Measurements from ENCODE around the gene SERHL2. TPM values are rescaled to one million over a fixed set of nuclear protein-coding genes. Genes with fewer than 3 reads are reported as not detected.
"Not testable (repeated sequence)": the region's sequence is repeated elsewhere in the genome, so short reads cannot be mapped to it uniquely, and the experiment has no call there.

The SERHL2 gene
- total RNA-seq, 1 experiment from 2014 or later: 2.5 TPM

DNA sequence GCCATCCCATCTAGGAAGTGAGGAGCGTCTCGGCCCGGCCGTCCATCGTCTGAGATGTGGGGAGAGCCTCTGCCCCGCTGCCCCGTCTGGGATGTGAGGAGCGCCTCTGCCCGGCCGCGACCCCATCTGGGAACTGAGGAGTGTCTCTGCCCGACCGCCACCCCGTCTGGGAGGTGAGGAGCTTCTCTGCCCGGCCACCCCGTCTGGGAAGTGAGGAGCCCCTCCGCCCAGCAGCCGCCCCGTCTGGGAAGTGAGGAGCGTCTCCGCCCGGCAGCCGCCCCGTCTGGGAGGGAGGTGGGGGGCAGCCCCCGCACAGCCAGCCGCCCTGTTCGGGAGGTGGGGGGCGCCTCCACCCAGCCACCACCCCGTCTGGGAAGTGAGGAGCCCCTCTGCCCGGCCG lies 53.9 kb downstream of the SERHL2 start:
- not testable (repeated sequence) for DNase-seq (ENCODE audit: low read depth)

DNA sequence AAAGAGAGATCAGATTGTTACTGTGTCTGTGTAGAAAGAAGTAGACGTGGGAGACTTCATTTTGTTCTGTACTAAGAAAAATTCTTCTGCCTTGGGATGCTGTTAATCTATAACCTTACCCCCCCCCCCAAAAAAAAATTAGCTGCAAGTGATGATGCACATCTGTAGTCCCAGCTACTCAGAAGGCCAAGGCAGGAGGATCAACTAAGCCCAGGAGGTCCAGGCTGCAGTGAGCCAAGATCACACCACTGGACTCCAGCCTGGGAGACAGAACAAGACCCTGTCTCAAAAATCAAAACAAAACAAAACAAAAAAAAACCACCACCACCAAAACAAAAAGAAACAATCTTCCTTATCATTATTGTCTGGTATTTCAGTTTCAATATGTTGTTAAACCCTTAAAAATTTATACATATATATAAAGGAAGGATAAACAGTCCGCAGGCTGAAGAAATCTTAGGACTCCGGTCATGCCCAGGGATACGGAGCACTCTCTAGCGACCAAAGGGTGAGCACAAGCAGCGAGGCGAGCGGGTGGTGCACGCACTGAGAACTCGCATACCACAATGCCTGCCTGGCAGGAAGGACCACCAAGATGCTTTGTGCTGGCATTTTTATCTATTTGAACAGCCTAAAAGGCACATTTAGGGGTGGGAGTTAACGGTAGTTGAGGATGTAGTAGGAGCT lies 54.5 kb downstream of the SERHL2 start:
- no peak for DNase-seq (ENCODE audit: low read depth)

DNA sequence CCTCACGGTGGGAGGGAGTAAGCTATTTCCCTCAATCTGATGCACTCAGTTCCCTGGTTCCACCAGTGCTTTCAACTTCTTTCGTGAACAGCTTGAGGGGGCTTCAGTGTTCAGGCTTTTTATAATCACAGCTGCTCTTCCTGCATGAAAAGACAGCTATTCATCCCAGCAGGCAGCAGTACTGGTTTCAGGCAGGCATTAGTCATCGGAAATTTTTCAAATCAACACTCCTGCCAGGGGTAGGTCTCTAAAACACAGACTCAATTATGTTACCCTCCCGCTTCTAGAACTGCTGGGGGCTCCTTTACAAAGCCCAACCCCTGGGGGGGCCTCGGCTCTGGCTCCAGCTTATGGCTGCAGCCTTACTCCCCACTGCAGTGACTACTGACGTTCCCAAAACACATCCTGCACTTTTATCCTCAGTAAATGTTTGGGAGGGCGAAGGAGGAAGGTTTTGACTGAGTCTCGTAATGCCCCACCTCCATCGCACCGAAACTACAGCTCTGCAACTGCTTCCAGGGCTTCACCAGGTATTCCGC lies 55.1 kb downstream of the SERHL2 start:
- peak; percentile 79 for DNase-seq (ENCODE audit: low read depth)

DNA sequence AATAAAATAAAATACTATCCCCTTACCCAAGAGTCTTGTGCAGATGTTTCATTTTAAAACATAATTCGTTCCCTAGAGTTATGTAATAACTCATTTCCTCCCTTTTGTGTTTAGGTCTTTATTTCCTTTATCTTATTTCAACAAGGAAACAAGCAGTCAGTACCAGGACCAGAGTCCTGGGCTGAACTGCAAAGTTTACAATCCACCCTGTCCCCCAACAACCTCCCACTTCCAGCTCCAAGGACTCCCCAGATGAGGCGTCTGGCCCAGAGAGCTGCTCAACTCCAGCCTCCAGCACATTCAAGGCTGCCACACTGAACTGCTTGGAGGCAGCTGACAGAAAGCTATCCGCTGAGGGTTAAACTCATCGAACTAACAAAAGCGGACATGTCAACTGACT lies 56.4 kb downstream of the SERHL2 start:
- DNase-seq (ENCODE audit: low read depth): no peak

DNA sequence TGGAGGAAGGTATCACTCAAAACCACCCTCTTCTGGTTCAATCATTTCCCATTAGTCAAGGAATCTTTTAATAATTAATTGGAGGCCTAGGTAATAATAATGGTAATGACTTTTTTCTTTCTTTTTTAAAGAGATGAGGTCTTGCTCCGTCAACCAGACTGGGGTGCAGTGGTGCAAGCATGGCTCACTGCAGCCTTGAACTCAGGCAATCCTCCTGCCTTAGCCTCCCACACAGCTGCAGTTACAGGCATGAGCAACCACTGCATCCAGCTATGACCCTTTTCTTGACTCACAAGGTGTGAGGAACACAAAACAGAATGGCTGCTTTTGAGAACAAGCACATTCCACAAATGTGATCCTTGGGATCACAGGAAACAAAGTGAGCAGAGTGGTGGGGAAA lies 57.3 kb downstream of the SERHL2 start:
- DNase-seq (ENCODE audit: low read depth): no peak

DNA sequence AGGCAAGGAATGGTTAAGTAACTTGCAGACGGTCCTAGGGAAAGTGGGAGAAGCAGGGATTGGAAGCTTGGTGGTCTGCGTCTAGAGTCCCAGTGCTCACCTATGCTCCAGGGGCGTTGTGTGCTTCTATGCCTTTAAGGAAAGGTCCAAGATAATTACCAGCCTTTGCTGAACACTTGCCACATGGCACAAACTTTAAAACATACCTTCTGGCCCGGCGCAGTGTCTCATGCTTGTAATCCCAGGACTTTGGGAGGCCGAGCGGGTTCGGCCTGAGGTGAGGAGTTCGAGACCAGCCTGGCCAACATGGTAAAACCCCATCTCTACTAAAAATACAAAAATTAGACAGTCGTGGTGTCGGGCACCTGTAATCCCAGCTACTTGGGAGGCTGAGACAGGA lies 58.6 kb downstream of the SERHL2 start:
- no peak for DNase-seq (ENCODE audit: low read depth)

DNA sequence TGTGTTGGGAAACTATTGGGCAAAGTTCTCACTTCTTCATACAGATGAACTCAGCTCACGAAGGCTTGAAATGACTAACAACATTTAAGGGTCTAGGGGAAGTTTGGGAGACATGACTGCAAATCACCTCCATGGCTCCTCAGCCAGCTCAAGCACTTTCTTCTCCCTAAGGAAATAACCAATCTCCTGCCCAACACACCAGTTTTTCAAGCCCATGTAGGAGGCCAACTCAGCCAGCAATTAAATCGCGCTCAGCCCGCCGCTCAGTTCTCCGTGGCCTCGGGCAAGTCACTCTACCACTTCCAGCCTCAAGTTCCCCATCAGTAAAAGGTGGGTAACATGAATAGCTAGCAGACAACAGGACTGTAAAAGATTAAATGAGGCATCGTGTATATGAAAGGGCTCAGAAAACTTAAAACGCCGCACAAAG lies 60.1 kb downstream of the SERHL2 start:
- DNase-seq (ENCODE audit: low read depth): peak; percentile 51

DNA sequence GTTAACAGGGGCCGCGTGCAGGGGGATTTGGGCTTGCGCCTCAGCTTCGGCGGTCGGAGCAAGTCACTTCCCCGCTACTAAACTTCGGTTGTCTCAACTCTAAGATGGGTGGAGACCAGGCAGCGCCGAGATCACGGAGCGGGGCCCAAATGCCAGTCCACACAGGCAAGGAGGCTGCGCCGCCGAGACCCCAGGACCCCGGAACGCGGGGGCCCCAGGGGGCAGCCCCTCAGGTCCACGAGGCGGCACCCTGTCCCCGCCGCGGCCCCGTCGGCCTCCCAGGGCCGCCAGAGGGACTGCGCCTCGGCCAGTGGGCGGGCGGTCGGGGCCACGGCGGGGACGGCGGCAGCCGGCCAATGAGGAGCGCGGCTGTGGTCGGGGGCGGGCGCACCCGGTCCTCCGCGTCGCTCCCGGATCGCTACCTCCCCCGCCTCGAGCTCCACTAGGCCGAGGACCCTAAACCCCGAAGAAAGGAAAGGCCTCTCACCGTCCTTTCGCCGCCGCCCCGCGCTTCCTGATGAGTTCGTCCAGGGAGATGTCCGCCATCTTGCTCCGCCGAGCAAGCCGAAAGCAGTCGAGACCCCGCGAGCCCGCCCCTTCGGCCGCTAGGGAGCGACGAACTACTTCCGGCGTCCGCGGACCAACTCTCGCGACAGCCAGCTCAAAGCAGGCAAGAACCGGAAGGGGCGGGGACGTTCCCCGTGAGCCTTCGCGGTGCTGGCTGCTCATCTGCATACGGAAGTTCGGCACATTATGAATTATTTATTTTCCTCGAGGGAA lies 60.7 kb downstream of the SERHL2 start, which contains the start of gene POLDIP3:
Gene POLDIP3, minus strand, starts transcription at position 572 of the 780 bp plus-strand sequence. Its CDS starts 26 bp downstream, at position 546.
- DNase-seq (ENCODE audit: low read depth): peak; percentile 94

DNA sequence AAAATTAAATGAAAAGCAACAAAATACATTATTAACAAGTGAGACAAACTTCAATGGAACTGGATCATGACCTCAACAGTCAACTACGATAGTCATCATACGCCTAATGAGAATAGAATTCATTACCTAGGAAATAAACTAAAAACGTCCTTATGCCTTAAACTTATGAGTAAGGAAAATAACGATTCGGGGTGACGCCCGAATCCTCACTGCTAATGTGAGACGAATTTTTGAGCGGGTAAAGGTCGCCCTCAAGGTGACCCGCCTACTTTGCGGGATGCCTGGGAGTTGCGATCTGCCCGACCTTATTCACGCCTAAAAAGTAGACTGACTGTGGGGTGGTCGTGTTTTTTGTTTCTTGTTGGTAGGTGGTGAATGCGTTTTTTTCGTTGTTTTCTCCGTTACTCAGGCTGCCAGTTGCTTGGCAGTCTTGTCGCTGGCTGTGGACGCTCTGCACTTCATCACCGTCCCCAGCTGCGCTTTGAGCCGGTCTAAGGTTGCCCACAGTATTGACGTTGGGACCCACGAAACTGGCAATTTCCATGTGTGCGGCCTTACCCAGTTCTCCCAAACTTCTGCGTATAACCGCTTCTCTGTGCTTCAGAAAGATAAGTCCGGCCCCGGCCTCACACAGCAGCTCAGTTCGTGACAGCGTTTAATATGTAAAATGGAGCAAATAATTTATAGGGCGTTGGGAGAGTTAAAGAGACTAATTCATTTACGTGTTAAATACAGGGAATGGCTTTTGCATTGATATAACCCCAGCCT lies 61.5 kb downstream of the SERHL2 start:
- DNase-seq (ENCODE audit: low read depth): peak; percentile 99

DNA sequence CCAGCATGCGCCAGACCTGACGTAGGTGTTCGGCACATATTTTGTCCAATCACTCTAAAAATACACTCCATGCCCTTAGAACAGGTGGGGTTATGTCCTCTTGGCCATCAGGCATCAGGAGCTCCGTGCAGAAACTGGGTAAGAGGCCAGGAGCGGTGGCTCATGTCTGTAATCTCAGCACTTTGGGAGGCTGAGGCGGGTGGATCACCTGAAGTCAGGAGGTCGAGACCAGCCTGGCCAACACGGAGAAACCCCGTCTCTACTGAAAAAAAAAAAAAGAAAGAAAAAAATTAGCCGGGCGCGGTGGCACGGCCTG lies 62.1 kb downstream of the SERHL2 start:
- DNase-seq (ENCODE audit: low read depth): not testable (repeated sequence)

DNA sequence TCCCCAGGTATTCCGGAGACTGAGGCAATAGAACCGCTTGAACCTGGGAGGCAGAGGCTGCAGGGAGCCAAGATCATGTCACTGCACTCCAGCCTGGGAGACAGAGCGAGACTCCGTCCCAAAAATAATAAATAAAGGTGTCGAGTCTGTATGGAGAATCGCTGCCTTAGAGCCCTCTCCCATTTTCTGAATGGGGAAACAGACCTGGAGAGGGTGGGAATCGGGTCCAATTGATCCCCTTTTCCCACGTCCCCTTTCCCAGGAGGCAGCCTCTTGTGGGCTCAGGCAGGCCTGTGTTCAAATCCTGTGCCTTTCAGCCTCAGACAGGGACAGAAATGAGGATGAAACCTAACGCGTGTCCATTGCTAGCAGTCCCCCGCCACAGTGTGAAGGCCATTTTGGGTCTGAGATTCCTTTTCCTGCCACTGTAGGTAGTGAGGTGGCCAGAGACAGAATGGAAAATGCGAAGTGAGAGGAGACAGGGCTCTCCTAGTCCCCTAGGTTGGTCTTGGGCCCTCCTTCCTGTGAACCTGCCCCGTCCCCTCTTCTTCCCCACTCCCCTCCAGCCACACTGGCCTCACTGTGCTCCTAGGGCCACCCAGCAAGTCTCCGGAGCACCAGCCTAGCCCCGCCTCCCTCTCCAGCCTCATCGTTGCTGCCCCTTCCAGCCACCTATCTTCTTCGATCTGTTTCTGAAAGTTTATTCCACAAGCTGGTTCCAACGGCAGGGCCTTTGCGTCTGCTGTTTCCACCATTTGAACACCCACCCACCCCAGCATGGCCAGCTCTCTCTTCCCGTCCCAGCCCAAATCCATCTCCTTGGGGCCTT lies 63.6 kb downstream of the SERHL2 start:
- no peak for DNase-seq (ENCODE audit: low read depth)

DNA sequence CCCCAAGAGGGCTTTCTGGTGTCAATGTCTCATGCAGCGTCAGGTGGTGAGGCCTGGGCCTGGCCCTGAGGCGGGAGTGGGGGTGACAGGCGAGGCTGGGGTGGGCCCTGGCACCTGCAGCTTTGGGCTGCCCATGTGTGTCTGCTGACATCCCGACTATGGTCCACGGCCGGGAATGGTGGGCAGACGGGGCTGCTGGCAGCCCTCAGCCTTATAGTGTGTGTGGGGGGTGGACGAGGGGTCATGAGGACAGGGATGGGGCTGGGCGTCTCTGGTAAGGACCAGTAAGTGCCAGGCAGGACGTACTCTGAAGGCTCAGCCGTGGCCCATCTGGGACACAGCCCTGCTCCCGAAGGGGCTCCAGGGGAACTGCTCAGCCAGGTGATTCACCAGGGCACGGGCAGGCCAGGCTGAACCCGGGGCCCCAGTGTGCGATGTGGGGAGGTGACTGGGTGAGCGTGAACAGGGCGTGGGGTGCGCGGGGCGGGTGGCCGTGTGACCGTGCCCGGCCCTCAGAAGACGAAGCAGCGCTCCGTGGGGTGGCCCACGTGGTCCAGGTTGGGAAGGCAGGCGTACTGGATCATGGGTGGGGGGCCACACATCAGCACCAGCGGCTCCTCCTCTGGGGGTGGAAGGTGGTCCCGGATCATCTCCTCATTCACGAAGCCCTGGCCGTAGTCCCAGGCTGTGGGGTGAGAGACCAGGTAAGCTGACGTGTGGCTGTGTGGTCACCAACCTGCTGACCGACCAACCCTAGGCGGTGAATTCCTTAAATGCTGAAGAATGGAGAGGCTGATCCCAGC lies 65.7 kb downstream of the SERHL2 start:
- no peak for DNase-seq (ENCODE audit: low read depth)

DNA sequence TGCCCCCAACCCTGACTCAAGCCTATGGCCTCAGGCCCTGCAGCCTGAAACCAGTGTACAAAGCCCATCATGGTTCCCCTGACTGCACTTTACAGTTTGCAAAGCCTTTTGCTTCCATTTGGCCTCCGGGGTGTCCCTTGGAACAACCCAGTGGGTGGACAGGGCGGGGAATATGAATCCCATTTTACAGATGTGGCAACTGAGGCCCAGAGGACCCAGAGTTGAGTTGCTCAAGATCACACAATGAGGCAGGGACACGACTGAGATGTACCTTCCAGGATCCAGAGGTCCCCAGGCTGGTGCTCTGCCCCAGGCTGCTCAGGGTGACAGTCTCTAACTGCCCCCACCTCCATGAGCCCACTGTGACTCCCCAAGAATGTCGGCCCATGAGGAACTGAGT lies 66.3 kb downstream of the SERHL2 start:
- no peak for DNase-seq (ENCODE audit: low read depth)

DNA sequence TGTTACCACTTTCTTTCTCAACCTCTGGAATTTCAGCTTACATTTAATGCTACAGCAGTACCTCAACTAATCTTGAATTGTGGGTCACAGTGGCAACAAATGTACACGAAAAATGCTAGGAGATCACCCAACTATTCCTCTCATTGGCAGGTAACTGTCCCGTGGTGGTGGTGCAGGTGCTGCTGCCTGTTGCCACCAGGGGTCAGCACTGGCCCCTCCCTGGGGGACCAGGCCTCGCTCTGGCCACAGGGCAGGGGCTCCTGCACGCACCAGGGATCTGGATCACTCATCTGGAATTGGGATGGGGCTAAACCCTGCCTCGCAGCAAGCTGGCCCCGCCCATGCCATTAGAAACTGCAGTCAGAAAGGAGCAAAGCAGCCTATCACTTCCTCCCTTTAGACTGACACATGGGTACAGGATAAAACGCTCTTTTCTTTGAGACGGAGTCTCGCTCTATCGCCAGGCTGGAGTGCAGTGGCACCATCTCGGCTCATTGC lies 67.8 kb downstream of the SERHL2 start:
- DNase-seq (ENCODE audit: low read depth): peak; percentile 51

DNA sequence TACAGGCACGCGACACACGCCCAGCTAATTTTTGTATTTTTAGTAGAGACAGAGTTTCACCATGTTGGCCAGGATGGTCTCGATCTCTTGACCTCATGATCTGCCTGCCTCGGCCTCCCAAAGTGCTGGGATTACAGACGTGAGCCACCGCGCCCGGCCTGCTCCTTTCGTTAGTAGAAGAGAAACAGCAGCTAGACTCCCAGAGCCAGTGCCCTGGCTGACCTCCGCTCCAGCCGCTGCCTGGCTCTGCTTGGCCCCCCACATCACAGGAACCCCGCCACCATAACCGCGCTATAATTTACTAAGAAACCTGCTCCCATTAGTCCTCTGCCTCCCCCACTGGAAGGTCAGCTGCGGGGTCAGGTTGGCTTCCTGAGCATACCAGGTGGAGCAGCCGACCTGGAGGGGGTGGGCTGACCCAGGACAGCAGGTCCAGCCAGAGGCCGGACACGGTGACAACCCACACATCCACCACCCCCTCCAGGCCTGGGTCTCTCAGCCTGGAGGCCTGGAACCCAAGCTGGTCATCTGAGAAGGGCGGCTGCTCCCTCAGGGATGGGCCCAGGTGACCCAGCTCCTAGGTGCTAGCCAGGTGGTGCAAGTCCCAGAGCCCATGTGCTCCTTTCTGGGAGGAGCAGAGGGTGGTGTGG lies 68.4 kb downstream of the SERHL2 start:
- DNase-seq (ENCODE audit: low read depth): no peak

DNA sequence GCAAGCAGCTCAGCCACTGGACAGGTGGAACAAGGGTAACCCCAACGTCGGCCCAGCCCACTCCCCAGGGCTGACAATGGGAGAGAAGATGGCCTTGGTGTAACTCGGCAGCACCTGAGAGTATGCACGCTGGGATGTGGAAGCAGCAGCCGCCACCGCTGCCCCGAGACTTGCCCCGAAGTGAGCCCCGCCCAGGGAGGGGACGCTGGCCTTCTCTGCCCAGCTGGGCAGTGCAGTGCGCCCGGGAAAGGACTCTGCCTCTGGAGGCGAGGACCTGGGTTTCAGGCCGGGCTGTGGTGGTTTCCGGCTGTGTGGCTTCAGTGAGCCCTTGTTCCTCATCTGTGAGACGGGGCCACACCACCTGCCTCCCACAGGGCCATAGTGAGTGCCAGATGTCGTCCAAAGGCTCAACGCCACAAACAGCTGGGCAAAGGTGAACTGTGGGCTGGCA lies 69.6 kb downstream of the SERHL2 start:
- DNase-seq (ENCODE audit: low read depth): no peak
